Ovary (tissue), 9 donors: ENCODE data around the gene ASAP2. TPM values are rescaled to one million over a fixed set of nuclear protein-coding genes. Genes with fewer than 3 reads are reported as not detected.

Experiments used
- DNase-seq, 5 donors: peaks; one replicate each; pipeline ENCODE4 v3.0.0-alpha.2; 2019 to 2020
- H3K27ac ChIP-seq, 2 donors: fragments of 200-600 bp; one replicate each; pipeline versions ENCODE4 v1.5.1 to v1.8.0; 2019 to 2022
- H3K27me3 ChIP-seq: fragments of 200-600 bp; one replicate; pipeline ENCODE4 v1.8.0; 2022
- H3K36me3 ChIP-seq: fragments of 200-600 bp; sonication (generic); one replicate; pipeline ENCODE4 v1.5.1; 2019
- H3K4me1 ChIP-seq: one replicate; pipeline ENCODE4 v1.8.1; 2013; ENCODE audit warnings: mild to moderate bottlenecking, moderate library complexity; ENCODE audit not compliant: insufficient read depth
- H3K4me3 ChIP-seq: fragments of 200-600 bp; sonication (generic); one replicate; pipeline ENCODE4 v1.5.1; 2017
- H3K9me3 ChIP-seq, 2 donors: fragments of 200-600 bp in 1 of 2; sonication (generic) in 1 of 2; one replicate each; pipeline versions ENCODE4 v1.5.1 to v1.8.1; 2013 to 2019; ENCODE audit warnings: mild to moderate bottlenecking in 1 of 2, moderate library complexity in 1 of 2
- CTCF ChIP-seq, 3 donors: fragments of 450-650 bp in 2 of 3; fragments of 200-600 bp in 1 of 3; IDR thresholded peaks; one replicate each; pipeline versions ENCODE4 v1.5.1 to v1.8.0; 2016 to 2022; ENCODE audit warnings: antibody characterized with exemption in 3 of 3, mild to moderate bottlenecking in 1 of 3
- EP300 ChIP-seq: sonication (generic); formaldehyde crosslinking; IDR thresholded peaks from one replicate; pipeline ENCODE4 v1.6.1; 2017; ENCODE audit warnings: antibody characterized with exemption
- POLR2A ChIP-seq: fragments of 450-650 bp; IDR thresholded peaks from one replicate; pipeline ENCODE4 v1.6.1; 2017; ENCODE audit warnings: antibody characterized with exemption, mild to moderate bottlenecking, moderate library complexity
- WGBS, 3 donors: extraction: QIAGEN DNeasy Blood & Tissue Kit in 1 of 3; methylation state at CpG; one replicate each; pipeline versions ENCODE4 v1.1.5 to v1.1.7; 2013 to 2017; 5-methylcytosine and 5-hydroxymethylcytosine counted together
- intact Hi-C, 4 donors: fragments of 100-400 bp; cut with DNase I; formaldehyde crosslinking; loops; one replicate each; pipeline versions ENCODE4 v1.11.0 to v1.15.1; 2022 to 2023
- polyA plus RNA-seq, 2 donors: library from polyadenylated mRNA; stranded (reverse); fragments of 200-250 nt in 1 of 2; fragments of 350-450 nt in 1 of 2; fragmentation: Illumina TruSeq in 1 of 2; extraction: RNeasy Lipid Tissue Mini Kit (QIAGEN cat#74804) in 1 of 2; gene quantifications; one replicate each; pipeline ENCODE4 v1.2.3, GENCODE V29; 2013 to 2014
- total RNA-seq, 7 donors: library from RNA; depleted of rRNA in 2 of 7; stranded (reverse); fragments of >200 nt in 2 of 7; fragmentation: NEBNext Ultra II Directional in 3 of 7; extraction: Animal tissue kit (Norgen Biotek cat#: 25700) in 3 of 7; gene quantifications; one replicate each; pipeline versions ENCODE4 v1.1.0 to v1.2.4, GENCODE V29; 2016 to 2023
- donor health status: DM: no; HTN: no; CAD: no; lungs with moderate emphysema.
- donor health status: DM: no; HTN: no; CAD: no.
- donor health status: Bipolar disorder and iron deficiency.
- donor health status: DM: yes; HTN: yes; CAD: no.
- donor health status: DM: no; HTN: no; CAD: no.
- donor health status: DM: yes; HTN: yes; CAD: no.

ASAP2 gene
- total and polyA plus RNA-seq, 9 donors, result 10.3 to 22.7 (median 15.5) TPM

- DNase-seq, result no peak
- 75 to 82% (median 77%) methylated on average over 8 of the region's 8 CpGs for WGBS, 3 donors
- Histone ChIP-seq H3K27me3 (no peaks in the 10 kb centered on the region), H3K27ac (no peak overlapping the region), H3K36me3 (no peaks in the 10 kb centered on the region), H3K4me1 (no peaks in the 10 kb centered on the region), H3K9me3 (no peaks in the 10 kb centered on the region), H3K4me3 (no peak overlapping the region)
- intact Hi-C loops, result no loop called here
- TF ChIP-seq CTCF (IDR thresholded peaks at IDR 0.05), result no peak
- no peak for TF ChIP-seq POLR2A
- TF ChIP-seq EP300, result no peak
These were observed 43.1 kb upstream of the ASAP2 start for GRCh38 chr2:9163306-9164111.

DNA sequence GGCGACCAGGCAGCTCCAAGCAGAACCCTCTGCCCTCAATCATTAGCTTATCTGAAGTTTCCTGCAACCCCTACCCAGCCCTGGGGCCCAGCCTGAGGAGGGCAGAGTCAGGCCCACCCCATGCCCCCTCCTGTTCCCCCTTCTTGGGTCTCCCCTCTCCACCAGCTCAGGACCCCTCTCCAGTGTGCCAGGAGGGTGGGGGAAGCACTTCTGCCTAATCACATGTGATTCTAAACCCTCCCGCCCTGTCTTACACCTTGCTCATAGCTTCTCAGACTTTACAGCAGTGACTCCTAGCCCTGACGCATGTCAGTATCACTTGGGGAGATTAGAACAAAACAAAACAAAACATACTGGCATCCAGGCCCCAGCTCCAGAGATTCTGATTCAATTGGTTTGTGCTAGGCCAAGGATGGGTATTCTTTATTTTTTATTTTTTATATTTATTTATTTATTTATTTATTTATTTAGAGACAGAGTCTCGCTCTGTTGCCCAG, 42.5 kb upstream of the ASAP2 start:
- intact Hi-C loops, result no loop called here
- TF ChIP-seq CTCF (IDR thresholded peaks at IDR 0.05), result no peak
- TF ChIP-seq EP300, result no peak
- TF ChIP-seq POLR2A, result no peak
- no peak overlapping the region for H3K27ac ChIP-seq
- no peaks in the 10 kb centered on the region for H3K36me3 ChIP-seq
- no peaks in the 10 kb centered on the region for H3K27me3 ChIP-seq
- WGBS, 3 donors, result 85 to 95% (median 93%) methylated on average over 4 of the region's 4 CpGs
- DNase-seq, result no peak
- no peaks in the 10 kb centered on the region for H3K9me3 ChIP-seq
- no peak overlapping the region for H3K4me3 ChIP-seq
- no peaks in the 10 kb centered on the region for H3K4me1 ChIP-seq

DNA sequence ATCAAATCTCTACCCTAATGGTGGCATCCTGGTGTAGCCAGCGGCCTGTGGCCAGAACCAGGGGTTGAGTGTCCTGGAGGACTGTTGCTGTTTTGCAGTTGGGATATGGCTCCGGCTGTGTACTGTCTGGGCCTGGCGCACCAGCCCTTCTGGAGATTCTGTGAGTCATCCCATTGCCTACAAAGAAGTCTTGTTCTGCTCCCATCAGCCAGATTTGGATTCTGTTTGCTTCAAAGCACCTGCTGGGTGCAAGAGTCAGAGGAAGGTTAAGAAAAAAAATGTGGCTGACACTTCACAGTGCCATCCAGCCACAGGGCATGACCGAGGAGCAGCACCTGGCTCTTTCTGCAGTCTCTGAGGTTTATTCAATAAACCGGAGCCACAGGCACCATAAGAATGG, 41.0 kb upstream of the ASAP2 start:
- Histone ChIP-seq H3K27me3 (no peaks in the 10 kb centered on the region), H3K4me3 (no peak overlapping the region), H3K4me1 (no peaks in the 10 kb centered on the region), H3K36me3 (no peaks in the 10 kb centered on the region), H3K9me3 (no peaks in the 10 kb centered on the region), H3K27ac (no peak overlapping the region)
- no peak for TF ChIP-seq EP300
- intact Hi-C loops, result no loop called here
- DNase-seq, result no peak
- 91 to 93% (median 92%) methylated on average over 5 of the region's 5 CpGs for WGBS, 3 donors

GRCh38 chr2:9166579-9167377, 39.8 kb upstream of the ASAP2 start:
- no peak for DNase-seq
- Histone ChIP-seq H3K4me3 (no peak overlapping the region), H3K9me3 (no peaks in the 10 kb centered on the region), H3K27me3 (no peaks in the 10 kb centered on the region), H3K4me1 (no peaks in the 10 kb centered on the region), H3K36me3 (no peaks in the 10 kb centered on the region), H3K27ac (no peak overlapping the region)
- intact Hi-C loops, result no loop called here
- TF ChIP-seq EP300 (no peak), CTCF (IDR thresholded peaks at IDR 0.05) (no peak)
- WGBS, 3 donors, result 65 to 75% (median 72%) methylated on average over 11 of the region's 11 CpGs
